K562 (cell line): Measurements from ENCODE around the gene DOK4. TPM values are rescaled to one million over a fixed set of nuclear protein-coding genes. Genes with fewer than 3 reads are reported as not detected.

Experiments used
- ATAC-seq: fragments of 200-7000 bp; cut with Tn5 transposase; 3 replicates; pipeline ENCODE4 v1.9.1; 2020; ENCODE audit warnings: moderate library complexity
- BruUV-seq: library from RNA; stranded (reverse); fragments of 400-500 nt; replicated peaks from 2 replicates; lab custom pipeline; 2021; lab: Mats Ljungman, UMichigan
- CTCF ChIA-PET: fragments of 300-600 bp; formaldehyde crosslinking; extraction: SDS; loops from one replicate; lab custom pipeline; 2021; ENCODE audit warnings: low intra/inter-chr PET ratio; lab: Yijun Ruan, JAX
- POLR2A ChIA-PET: fragments of 300-600, 350-650 bp; sonication (Branson Sonifier 250); formaldehyde crosslinking; extraction: SDS; loops from one replicate; lab custom pipeline; 2021; ENCODE audit warnings: antibody characterized with exemption, inconsistent platforms; lab: Yijun Ruan, JAX
- DNase-seq, 4 experiments: peaks; one replicate each; pipeline versions ENCODE4 v3.0.0 to v3.0.0-alpha.2; 2011 to 2018; ENCODE audit warnings: low spot score in 3 of 4, mixed read lengths in 3 of 4; ENCODE audit errors: extremely low read depth in 1 of 4
- FAIRE-seq: peaks from 2 replicates; lab custom pipeline; 2011; peaks lifted over from hg19 to GRCh38; lab: Jason Lieb, UNC
- H2AFZ ChIP-seq: 2 replicates; pipeline ENCODE4 v1.6.0; 2011; ENCODE audit warnings: low read depth, low read length, control low read depth, inconsistent platforms
- H3K27ac ChIP-seq: fragments of 200-600 bp; 3 replicates; pipeline ENCODE4 v1.8.0; 2011; ENCODE audit warnings: low read depth, mild to moderate bottlenecking, control low read depth, inconsistent platforms, low read length, moderate library complexity, mixed read lengths; ENCODE audit errors: extremely low read depth
- H3K27me3 ChIP-seq, 2 experiments: fragments of 300-600 bp in 1 of 2; 2 replicates in 1 of 2; 3 replicates in 1 of 2; pipeline versions ENCODE4 v1.6.0 to v1.8.0; 2011; ENCODE audit warnings: inconsistent platforms in 2 of 2, low read length in 2 of 2, mild to moderate bottlenecking in 1 of 2, mixed read lengths in 1 of 2, moderate library complexity in 1 of 2; ENCODE audit not compliant: control insufficient read depth in 2 of 2, insufficient read depth in 2 of 2
- H3K36me3 ChIP-seq: fragments of 300-600 bp; 3 replicates; pipeline ENCODE4 v1.8.0; 2011; ENCODE audit warnings: mild to moderate bottlenecking, low read length, inconsistent platforms; ENCODE audit not compliant: control insufficient read depth, insufficient read depth
- H3K4me1 ChIP-seq, 2 experiments: fragments of 200-600 bp in 1 of 2; replicated peaks in 1 of 2; 2 replicates in 1 of 2; 3 replicates in 1 of 2; pipeline versions ENCODE4 v1.5.1 to v1.8.0; 2011; ENCODE audit warnings: inconsistent platforms in 2 of 2, low read length in 2 of 2, mild to moderate bottlenecking in 1 of 2, mixed read lengths in 1 of 2, moderate library complexity in 1 of 2; ENCODE audit not compliant: control insufficient read depth in 2 of 2, insufficient read depth in 2 of 2
- H3K4me2 ChIP-seq: 2 replicates; pipeline ENCODE4 v1.6.1; 2011; ENCODE audit warnings: low read length, control low read depth, inconsistent platforms, mixed read lengths; ENCODE audit not compliant: insufficient read depth
- H3K4me3 ChIP-seq: fragments of 200-600 bp; sonication (generic), shearing (Covaris generic); 2 replicates; pipeline ENCODE4 v1.5.1; 2016; ENCODE audit warnings: control low read depth, inconsistent platforms
- H3K79me2 ChIP-seq: fragments of 200-600 bp; 3 replicates; pipeline ENCODE4 v1.8.0; 2011; ENCODE audit warnings: low read length, inconsistent platforms; ENCODE audit not compliant: control insufficient read depth, insufficient read depth
- H3K9ac ChIP-seq, 2 experiments: 2 replicates each; pipeline versions ENCODE4 v1.6.0 to v1.6.1; 2011; ENCODE audit warnings: low read depth in 2 of 2, low read length in 2 of 2, control low read depth in 1 of 2, inconsistent platforms in 1 of 2, mild to moderate bottlenecking in 1 of 2, mixed read lengths in 1 of 2; ENCODE audit not compliant: insufficient read depth in 1 of 2
- H3K9me1 ChIP-seq: one replicate; pipeline ENCODE4 v1.6.0; 2011; ENCODE audit warnings: inconsistent platforms, mild to moderate bottlenecking, low read length, moderate library complexity; ENCODE audit not compliant: control insufficient read depth, insufficient read depth
- H3K9me3 ChIP-seq: replicated peaks from 2 replicates; pipeline ENCODE4 v1.5.1; 2011; ENCODE audit warnings: low read depth, low read length, inconsistent platforms; ENCODE audit not compliant: control insufficient read depth, insufficient read depth
- H4K20me1 ChIP-seq: replicated peaks from 2 replicates; pipeline ENCODE4 v1.6.1; 2011; ENCODE audit warnings: low read length, inconsistent platforms, mixed read lengths; ENCODE audit not compliant: control insufficient read depth, insufficient read depth
- FOXJ2 ChIP-seq: fragments of 200-800 bp; sonication (Bioruptor generic); IDR thresholded peaks from 2 replicates; pipeline ENCODE4 v1.6.1; 2016; ENCODE audit warnings: missing genetic modification characterization, missing compliant biosample characterization
- FOXM1 ChIP-seq, 2 experiments: fragments of 450-650 bp in 1 of 2; sonication (generic) in 1 of 2; formaldehyde crosslinking in 1 of 2; IDR thresholded peaks; 2 replicates each; pipeline versions ENCODE4 v1.6.1 to v1.9.0; 2017 to 2022; ENCODE audit warnings: low read depth in 2 of 2, mild to moderate bottlenecking in 2 of 2, missing genetic modification reagents in 1 of 2, moderate library complexity in 1 of 2
- HCFC1 ChIP-seq: IDR thresholded peaks from 2 replicates; pipeline ENCODE4 v1.6.1; 2012; ENCODE audit warnings: low read depth, low read length, improper control_type of control experiment
- NFXL1 ChIP-seq: fragments of 450-650 bp; formaldehyde crosslinking; IDR thresholded peaks from 2 replicates; pipeline ENCODE4 v1.4.0; 2021; ENCODE audit warnings: mild to moderate bottlenecking
- POLR3G ChIP-seq: IDR thresholded peaks from 2 replicates; pipeline ENCODE4 v1.6.1; 2011; ENCODE audit not compliant: insufficient read length, insufficient replicate concordance; ENCODE audit errors: extremely low read depth
- RFX5 ChIP-seq: IDR thresholded peaks from 2 replicates; pipeline ENCODE4 v1.6.1; 2011; ENCODE audit warnings: low read depth, mild to moderate bottlenecking, improper control_type of control experiment, low read length
- SMARCC2 ChIP-seq: fragments of 450-650 bp; IDR thresholded peaks from 2 replicates; pipeline ENCODE4 v1.6.1; 2017; ENCODE audit warnings: antibody characterized with exemption, moderate library complexity, mild to moderate bottlenecking, low read depth
- SMARCE1 ChIP-seq: fragments of 450-650 bp; IDR thresholded peaks from 2 replicates; pipeline ENCODE4 v1.7.1; 2016; ENCODE audit warnings: mild to moderate bottlenecking
- ZBTB33 ChIP-seq: sonication (generic); formaldehyde crosslinking; IDR thresholded peaks from 2 replicates; pipeline ENCODE4 v1.8.1; 2023; ENCODE audit warnings: mild to moderate bottlenecking, missing genetic modification reagents
- ZFP1 ChIP-seq: fragments of 450-650 bp; formaldehyde crosslinking; IDR thresholded peaks from 2 replicates; pipeline ENCODE4 v1.4.0; 2020; ENCODE audit warnings: mild to moderate bottlenecking, mixed read lengths
- ZNF384 ChIP-seq: IDR thresholded peaks from 2 replicates; pipeline ENCODE4 v1.6.1; 2012; ENCODE audit warnings: low read depth, low read length, improper control_type of control experiment
- ZNF696 ChIP-seq: fragments of 250-450 bp; sonication (Bioruptor Pico); conservative IDR thresholded peaks from 2 replicates; pipeline ENCODE4 v1.4.0; 2020; ENCODE audit warnings: mild to moderate bottlenecking, moderate library complexity
- ZNF79 ChIP-seq: fragments of 250-450 bp; sonication (Bioruptor Pico); IDR thresholded peaks from 2 replicates; pipeline ENCODE4 v1.4.0; 2020; ENCODE audit warnings: low read depth, mild to moderate bottlenecking, moderate library complexity
- WGBS: fragments of 100-300 bp; shearing (Covaris generic); methylation state at CpG from one replicate; pipeline ENCODE4 v1.1.6; 2016; ENCODE audit warnings: low coverage, mixed read lengths; ENCODE audit not compliant: insufficient coverage; ENCODE audit errors: missing lambda C conversion rate; 5-methylcytosine and 5-hydroxymethylcytosine counted together
- in situ Hi-C: fragments of 300-500 bp; cut with MboI; formaldehyde crosslinking; loops from 4 replicates; pipeline ENCODE4 v1.15.0; 2018; ENCODE audit warnings: inconsistent platforms, mixed read lengths
- intact Hi-C: fragments of 100-400 bp; cut with micrococcal nuclease; formaldehyde crosslinking; loops from 2 replicates; pipeline ENCODE4 v1.14.2; 2022
- polyA plus RNA-seq, 8 experiments: library from polyadenylated mRNA; depleted of rRNA in 4 of 8; stranded (reverse) in 5 of 8; unstranded in 3 of 8; fragments of >200 nt; fragmentation: Nextera tagmentation in 2 of 8; fragmentation: Illumina TruSeq in 1 of 8; extraction: Ambion mirVana in 2 of 8; extraction: Trizol in 1 of 8; gene quantifications; 2 replicates each; pipeline versions ENCODE4 v1.2.1 to v1.2.3, GENCODE V29; 2011 to 2014; ENCODE audit warnings: inconsistent platforms in 1 of 8, missing spikeins in 1 of 8
- total RNA-seq, 7 experiments: library from RNA; depleted of rRNA in 6 of 7; stranded (reverse); fragments of >200 nt in 6 of 7; fragmentation: Illumina TruSeq in 2 of 7; extraction: Trizol in 2 of 7; gene quantifications; 2 replicates each; pipeline versions ENCODE4 v1.2.1 to v1.2.3, GENCODE V29; 2011 to 2021; ENCODE audit warnings: low replicate concordance in 1 of 7

Gene DOK4
- total and polyA plus RNA-seq, 9 of the 15 experiments (the other 6 are each of a cell fraction or from before 2014, with no cell fraction given): 0.10 to 14.4 (median 8.3) TPM

- TF ChIP-seq SMARCE1: no peak
- no peak for TF ChIP-seq NFXL1 (CRISPR knock-in tag)
- TF ChIP-seq FOXM1 (IDR thresholded peaks at IDR 0.05; ENCODE audit: low read depth): no peak
- TF ChIP-seq FOXM1 (CRISPR knock-in tag; IDR thresholded peaks at IDR 0.05; ENCODE audit: low read depth): no peak
- no peak for TF ChIP-seq POLR3G
- no peak for TF ChIP-seq RFX5
- no peak for TF ChIP-seq SMARCC2
- no peak for TF ChIP-seq ZFP1
- no peak for TF ChIP-seq ZNF384
- TF ChIP-seq ZNF696 (CRISPR knock-in tag): no peak
- no peak for TF ChIP-seq HCFC1
- TF ChIP-seq, all 486 proteins: peak for 0
These were observed 40.2 kb upstream of the DOK4 start (continued) for GRCh38 chr16:57526498-57526897.

- no peaks in the 10 kb centered on the region; a peak in 1 of 5 replicates for H3K27me3 ChIP-seq
- no peak overlapping the region for H3K4me3 ChIP-seq
- peaks cover 11 to 25% of the 10 kb centered on the region in 2 experiments for H3K4me1 ChIP-seq
- H3K4me2 ChIP-seq: no peak overlapping the region
- CTCF ChIA-PET: no interaction called here
- no peaks in the 10 kb centered on the region for H3K79me2 ChIP-seq
- H2AFZ ChIP-seq: no peak overlapping the region
- H3K36me3 ChIP-seq: no peaks in the 10 kb centered on the region
- in situ Hi-C loops: no loop called here
- peak; percentile 89 for TF ChIP-seq ZBTB33 (CRISPR knock-in tag)
- no peak for TF ChIP-seq ZNF79 (CRISPR knock-in tag)
- TF ChIP-seq FOXJ2 (tag): no peak
- TF ChIP-seq, all 486 proteins: peak for 1
- ATAC-seq (peak; percentile 65), DNase-seq (peak in 1 of 4 experiments; percentile 33), FAIRE-seq (no peak)
- Histone ChIP-seq H3K9me3 (no peaks in the 10 kb centered on the region), H3K9me1 (no peaks in the 10 kb centered on the region), H4K20me1 (no peaks in the 10 kb centered on the region), H3K27ac (no peak overlapping the region), H3K9ac (peak overlapping the region in 1 of 2 experiments; percentile 4; a peak in 1 of 4 replicates)
- POLR2A ChIA-PET: interaction anchor here (0.7 to 1.1 kb wide), 4 partner anchors 8 to 23 kb away, joined by 3 to 6 read pairs (median 4); no protein-coding TSS in a partner anchor
- BruUV-seq: no TSS peak
- 30% methylated on average over 18 of the region's 18 CpGs for WGBS
- intact Hi-C loops: no loop called here
These were observed 39.5 kb upstream of the DOK4 start for GRCh38 chr16:57525761-57526160.
